Activated CD4-positive, alpha-beta T cell treated with anti-CD3 and anti-CD28 coated beads for 1 hour (primary cell): ENCODE results near the gene SLC44A5.
"Not testable (repeated sequence)": the region's sequence is repeated elsewhere in the genome, so short reads cannot be mapped to it uniquely, and the experiment has no call there.

Experiments
- DNase-seq: peaks from one replicate; pipeline ENCODE4 v3.0.0-alpha.2; 2020

The SLC44A5 gene

GRCh38 chr1:75520862-75521475, 89.9 kb downstream of the SLC44A5 start:
- no peak for DNase-seq

- DNase-seq, result no peak
These were observed 91.1 kb downstream of the SLC44A5 start for GRCh38 chr1:75519651-75520427.

GRCh38 chr1:75518686-75519085, 92.2 kb downstream of the SLC44A5 start:
- no peak for DNase-seq

- DNase-seq, result no peak
These were observed 96.6 kb downstream of the SLC44A5 start for GRCh38 chr1:75514270-75514669.

GRCh38 chr1:75506976-75507375, 103.9 kb downstream of the SLC44A5 start:
- DNase-seq, result no peak

GRCh38 chr1:75503221-75503974, 107.5 kb downstream of the SLC44A5 start:
- no peak for DNase-seq

- no peak for DNase-seq
These were observed 108.1 kb downstream of the SLC44A5 start for GRCh38 chr1:75502776-75503175.

- no peak for DNase-seq
These were observed 109.2 kb downstream of the SLC44A5 start for GRCh38 chr1:75501577-75502295.

GRCh38 chr1:75492011-75492410, 118.9 kb downstream of the SLC44A5 start:
- no peak for DNase-seq

- no peak for DNase-seq
These were observed 123.5 kb downstream of the SLC44A5 start for GRCh38 chr1:75487399-75487798.

GRCh38 chr1:75484789-75485188, 126.1 kb downstream of the SLC44A5 start:
- no peak for DNase-seq

- DNase-seq, result no peak
These were observed 128.0 kb downstream of the SLC44A5 start for GRCh38 chr1:75482951-75483350.

- DNase-seq, result not testable (repeated sequence)
These were observed 134.4 kb downstream of the SLC44A5 start for GRCh38 chr1:75476486-75476885.

- no peak for DNase-seq
These were observed 135.2 kb downstream of the SLC44A5 start for GRCh38 chr1:75475696-75476095.

GRCh38 chr1:75472971-75473603, 137.8 kb downstream of the SLC44A5 start:
- no peak for DNase-seq

- no peak for DNase-seq
These were observed 138.6 kb downstream of the SLC44A5 start for GRCh38 chr1:75472089-75472970.

GRCh38 chr1:75471252-75471651, 139.7 kb downstream of the SLC44A5 start:
- no peak for DNase-seq

- DNase-seq, result no peak
These were observed 140.5 kb downstream of the SLC44A5 start for GRCh38 chr1:75470448-75470847.

GRCh38 chr1:75469586-75470173, 141.2 kb downstream of the SLC44A5 start:
- no peak for DNase-seq

GRCh38 chr1:75461808-75462325, 149.0 kb downstream of the SLC44A5 start:
- no peak for DNase-seq

- no peak for DNase-seq
These were observed 160.9 kb downstream of the SLC44A5 start for GRCh38 chr1:75449998-75450397.
